ENCODE data around the gene ZCCHC2. TPM values are rescaled to one million over a fixed set of nuclear protein-coding genes. Genes with fewer than 3 reads are reported as not detected.

Gene ZCCHC2
- polyA plus RNA-seq, 1 donor (not counting 4 experiments of a cell fraction or from before 2014, with no cell fraction given): 12.9 TPM

- FAIRE-seq: no peak
- dilution Hi-C loops (cut with MboI; ENCODE audit: extremely low pct_ligation_motif_present, low sequenced_read_pairs): no loop called here
- no peak for DNase-seq (ENCODE audit: low read depth, low spot score)
- no peaks in the 10 kb centered on the region for H3K79me2 ChIP-seq (ENCODE audit: control insufficient read depth, insufficient read depth, low read length)
- H3K36me3 ChIP-seq (ENCODE audit: control insufficient read depth in 2 of 2, extremely low read depth in 1 of 2, insufficient read depth in 2 of 2, low read length in 2 of 2): no peaks in the 10 kb centered on the region
- no peak overlapping the region for H3K27ac ChIP-seq (ENCODE audit: control insufficient read depth, insufficient read depth, low read length)
- H3K9me3 ChIP-seq (ENCODE audit: control insufficient read depth, low read depth, low read length): no peaks in the 10 kb centered on the region
- TF ChIP-seq CTCF (optimal IDR thresholded peaks at IDR 0.05 in 1 of 3, IDR thresholded peaks at IDR 0.05 in 1 of 3, conservative IDR thresholded peaks at IDR 0.05 in 1 of 3; ENCODE audit: extremely low read depth in 1 of 3, insufficient read depth in 2 of 3, low read length in 3 of 3) (no peak), EZH2 (IDR thresholded peaks at IDR 0.05; ENCODE audit: low read length) (no peak)
- H3K9me1 ChIP-seq (ENCODE audit: control insufficient read depth, extremely low read depth, insufficient read depth, low read length): no peaks in the 10 kb centered on the region
- H3K4me2 ChIP-seq (ENCODE audit: control insufficient read depth, extremely low read depth, insufficient read depth, low read depth, low read length): no peak overlapping the region
- H4K20me1 ChIP-seq (ENCODE audit: control insufficient read depth, extremely low read depth, insufficient read depth, low read length): no peaks in the 10 kb centered on the region
- H3K27me3 ChIP-seq (ENCODE audit: control insufficient read depth, extremely low read depth, insufficient read depth, low read length): no peaks in the 10 kb centered on the region
- peaks cover 18% of the 10 kb centered on the region for H3K4me1 ChIP-seq (ENCODE audit: control insufficient read depth, extremely low read depth, insufficient read depth, low read length)
- no peak overlapping the region for H3K4me3 ChIP-seq (ENCODE audit: control insufficient read depth in 2 of 3, extremely low read depth in 1 of 3, insufficient read depth in 2 of 3, low read depth in 1 of 3, low read length in 3 of 3)
- H2AFZ ChIP-seq (ENCODE audit: control insufficient read depth, low read length): no peak overlapping the region
- H3K9ac ChIP-seq (ENCODE audit: control insufficient read depth, extremely low read depth, insufficient read depth, low read length): no peak overlapping the region
Observed at GRCh38 chr18:62487161-62487560, 35.7 kb upstream of the ZCCHC2 start.

DNA sequence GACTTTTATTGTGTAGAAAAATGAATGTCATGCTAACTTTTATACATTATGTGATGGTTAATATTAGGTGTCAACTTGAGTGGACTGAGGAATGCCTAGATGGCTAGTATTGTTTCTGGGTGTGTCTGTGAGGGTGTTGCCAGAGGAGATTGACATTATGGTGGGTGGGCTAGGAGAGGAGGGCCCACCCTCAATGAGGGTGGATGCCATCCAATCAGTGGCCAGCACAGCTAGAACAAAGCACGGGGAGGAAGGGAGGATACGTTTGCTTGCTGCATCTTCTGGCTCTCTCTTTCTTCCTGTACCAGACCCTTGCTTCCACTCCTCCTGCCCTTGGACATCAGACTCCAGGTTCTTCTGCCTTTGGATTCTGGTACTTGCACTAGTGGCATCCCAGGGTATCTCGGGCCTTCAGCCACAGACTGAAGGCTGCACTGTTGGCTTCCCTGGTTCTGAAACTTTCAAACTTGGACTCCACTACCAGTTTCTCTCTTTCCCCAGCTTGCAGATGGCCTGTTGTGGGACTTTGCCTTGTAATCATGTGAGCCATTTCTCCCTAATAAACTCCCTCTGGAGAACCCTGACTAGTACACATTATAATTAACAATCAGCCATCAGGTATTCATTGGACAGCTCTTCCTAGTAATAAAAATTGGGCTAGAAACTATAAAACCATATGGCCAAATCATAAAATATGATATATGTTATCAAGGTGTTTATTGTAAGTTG is 31.7 kb upstream of the ZCCHC2 start:
- FAIRE-seq: no peak
- Histone ChIP-seq H3K4me3 (ENCODE audit: control insufficient read depth in 2 of 3, extremely low read depth in 1 of 3, insufficient read depth in 2 of 3, low read depth in 1 of 3, low read length in 3 of 3) (no peak overlapping the region), H2AFZ (ENCODE audit: control insufficient read depth, low read length) (no peak overlapping the region), H3K9me1 (ENCODE audit: control insufficient read depth, extremely low read depth, insufficient read depth, low read length) (no peaks in the 10 kb centered on the region), H3K9me3 (ENCODE audit: control insufficient read depth, low read depth, low read length) (no peaks in the 10 kb centered on the region), H3K27me3 (ENCODE audit: control insufficient read depth, extremely low read depth, insufficient read depth, low read length) (no peaks in the 10 kb centered on the region), H3K4me1 (ENCODE audit: control insufficient read depth, extremely low read depth, insufficient read depth, low read length) (peaks cover 6% of the 10 kb centered on the region), H3K4me2 (ENCODE audit: control insufficient read depth, extremely low read depth, insufficient read depth, low read depth, low read length) (no peak overlapping the region), H3K9ac (ENCODE audit: control insufficient read depth, extremely low read depth, insufficient read depth, low read length) (no peak overlapping the region), H3K27ac (ENCODE audit: control insufficient read depth, insufficient read depth, low read length) (no peak overlapping the region), H3K36me3 (ENCODE audit: control insufficient read depth in 2 of 2, extremely low read depth in 1 of 2, insufficient read depth in 2 of 2, low read length in 2 of 2) (no peaks in the 10 kb centered on the region), H3K79me2 (ENCODE audit: control insufficient read depth, insufficient read depth, low read length) (no peaks in the 10 kb centered on the region), H4K20me1 (ENCODE audit: control insufficient read depth, extremely low read depth, insufficient read depth, low read length) (no peaks in the 10 kb centered on the region)
- DNase-seq (ENCODE audit: low read depth, low spot score): no peak
- no peak for TF ChIP-seq EZH2 (IDR thresholded peaks at IDR 0.05; ENCODE audit: low read length)
- TF ChIP-seq CTCF (optimal IDR thresholded peaks at IDR 0.05 in 1 of 3, IDR thresholded peaks at IDR 0.05 in 1 of 3, conservative IDR thresholded peaks at IDR 0.05 in 1 of 3; ENCODE audit: extremely low read depth in 1 of 3, insufficient read depth in 2 of 3, low read length in 3 of 3): no peak
- dilution Hi-C loops (cut with MboI; ENCODE audit: extremely low pct_ligation_motif_present, low sequenced_read_pairs): no loop called here
